PFSK-1 (cell line): ENCODE measurements around the gene KLLN.

Experiments
- FOXP2 ChIP-seq: optimal IDR thresholded peaks from 2 replicates; pipeline ENCODE3; 2011; ENCODE audit warnings: borderline replicate concordance, control low read depth, inconsistent platforms; ENCODE audit not compliant: insufficient read depth; ENCODE audit errors: extremely low read length, extremely low read depth
- POLR2AphosphoS5 ChIP-seq: IDR thresholded peaks from 2 replicates; pipeline ENCODE4 v1.6.1; 2012; ENCODE audit warnings: low read depth, mild to moderate bottlenecking, control low read depth, low read length, moderate library complexity
- TAF1 ChIP-seq: IDR thresholded peaks from 2 replicates; pipeline ENCODE4 v1.6.1; 2012; ENCODE audit warnings: low read length, control low read depth, borderline replicate concordance; ENCODE audit not compliant: insufficient read depth
- TF ChIP-seq, protein P1 (sequence below), 2 experiments: IDR thresholded peaks; 2 replicates each; pipeline versions ENCODE4 v1.6.1 to v1.8.0; 2011 to 2012; ENCODE audit warnings: low read depth in 2 of 2, low read length in 2 of 2, control low read depth in 1 of 2, inconsistent platforms in 1 of 2, mild to moderate bottlenecking in 1 of 2, moderate library complexity in 1 of 2; ENCODE audit not compliant: insufficient read depth in 1 of 2

DNA sequence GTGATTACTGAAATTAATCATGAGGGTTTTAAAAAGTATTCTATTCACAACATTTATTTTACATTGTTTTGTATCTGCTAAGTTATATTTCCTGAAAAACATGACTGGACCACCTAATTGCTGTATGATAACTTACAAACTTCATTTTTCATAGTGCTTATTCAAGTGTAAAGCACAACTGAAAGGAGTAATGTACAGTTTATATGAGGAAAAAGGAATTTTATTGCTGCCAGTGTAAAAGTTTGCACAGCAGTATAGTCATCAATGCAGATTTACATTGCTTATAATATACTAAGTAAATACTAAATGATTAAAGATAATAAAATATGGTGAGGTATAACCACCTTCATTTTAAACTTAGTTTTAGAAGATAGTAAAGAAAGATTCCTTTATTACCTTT lies 4.1 kb upstream of the KLLN start:
- TF ChIP-seq, protein P1, sequence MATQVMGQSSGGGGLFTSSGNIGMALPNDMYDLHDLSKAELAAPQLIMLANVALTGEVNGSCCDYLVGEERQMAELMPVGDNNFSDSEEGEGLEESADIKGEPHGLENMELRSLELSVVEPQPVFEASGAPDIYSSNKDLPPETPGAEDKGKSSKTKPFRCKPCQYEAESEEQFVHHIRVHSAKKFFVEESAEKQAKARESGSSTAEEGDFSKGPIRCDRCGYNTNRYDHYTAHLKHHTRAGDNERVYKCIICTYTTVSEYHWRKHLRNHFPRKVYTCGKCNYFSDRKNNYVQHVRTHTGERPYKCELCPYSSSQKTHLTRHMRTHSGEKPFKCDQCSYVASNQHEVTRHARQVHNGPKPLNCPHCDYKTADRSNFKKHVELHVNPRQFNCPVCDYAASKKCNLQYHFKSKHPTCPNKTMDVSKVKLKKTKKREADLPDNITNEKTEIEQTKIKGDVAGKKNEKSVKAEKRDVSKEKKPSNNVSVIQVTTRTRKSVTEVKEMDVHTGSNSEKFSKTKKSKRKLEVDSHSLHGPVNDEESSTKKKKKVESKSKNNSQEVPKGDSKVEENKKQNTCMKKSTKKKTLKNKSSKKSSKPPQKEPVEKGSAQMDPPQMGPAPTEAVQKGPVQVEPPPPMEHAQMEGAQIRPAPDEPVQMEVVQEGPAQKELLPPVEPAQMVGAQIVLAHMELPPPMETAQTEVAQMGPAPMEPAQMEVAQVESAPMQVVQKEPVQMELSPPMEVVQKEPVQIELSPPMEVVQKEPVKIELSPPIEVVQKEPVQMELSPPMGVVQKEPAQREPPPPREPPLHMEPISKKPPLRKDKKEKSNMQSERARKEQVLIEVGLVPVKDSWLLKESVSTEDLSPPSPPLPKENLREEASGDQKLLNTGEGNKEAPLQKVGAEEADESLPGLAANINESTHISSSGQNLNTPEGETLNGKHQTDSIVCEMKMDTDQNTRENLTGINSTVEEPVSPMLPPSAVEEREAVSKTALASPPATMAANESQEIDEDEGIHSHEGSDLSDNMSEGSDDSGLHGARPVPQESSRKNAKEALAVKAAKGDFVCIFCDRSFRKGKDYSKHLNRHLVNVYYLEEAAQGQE (IDR thresholded peaks at IDR 0.05; ENCODE audit: insufficient read depth in 1 of 2, low read depth in 2 of 2, low read length in 2 of 2) = no peak
- TF ChIP-seq POLR2AphosphoS5 = no peak
- TF ChIP-seq FOXP2 = no peak
- no peak for TF ChIP-seq TAF1
